GM19372 (cell line): ENCODE measurements around the gene SLC16A12.

ENCODE experiments used
- ATAC-seq: cut with Tn5 transposase; IDR thresholded peaks from one replicate; pipeline ENCODE4 v1.9.1; 2021; ENCODE audit warnings: mild to moderate bottlenecking, low read depth, moderate library complexity; ENCODE audit not compliant: unreplicated experiment

Gene SLC16A12, protein sequence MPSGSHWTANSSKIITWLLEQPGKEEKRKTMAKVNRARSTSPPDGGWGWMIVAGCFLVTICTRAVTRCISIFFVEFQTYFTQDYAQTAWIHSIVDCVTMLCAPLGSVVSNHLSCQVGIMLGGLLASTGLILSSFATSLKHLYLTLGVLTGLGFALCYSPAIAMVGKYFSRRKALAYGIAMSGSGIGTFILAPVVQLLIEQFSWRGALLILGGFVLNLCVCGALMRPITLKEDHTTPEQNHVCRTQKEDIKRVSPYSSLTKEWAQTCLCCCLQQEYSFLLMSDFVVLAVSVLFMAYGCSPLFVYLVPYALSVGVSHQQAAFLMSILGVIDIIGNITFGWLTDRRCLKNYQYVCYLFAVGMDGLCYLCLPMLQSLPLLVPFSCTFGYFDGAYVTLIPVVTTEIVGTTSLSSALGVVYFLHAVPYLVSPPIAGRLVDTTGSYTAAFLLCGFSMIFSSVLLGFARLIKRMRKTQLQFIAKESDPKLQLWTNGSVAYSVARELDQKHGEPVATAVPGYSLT

DNA sequence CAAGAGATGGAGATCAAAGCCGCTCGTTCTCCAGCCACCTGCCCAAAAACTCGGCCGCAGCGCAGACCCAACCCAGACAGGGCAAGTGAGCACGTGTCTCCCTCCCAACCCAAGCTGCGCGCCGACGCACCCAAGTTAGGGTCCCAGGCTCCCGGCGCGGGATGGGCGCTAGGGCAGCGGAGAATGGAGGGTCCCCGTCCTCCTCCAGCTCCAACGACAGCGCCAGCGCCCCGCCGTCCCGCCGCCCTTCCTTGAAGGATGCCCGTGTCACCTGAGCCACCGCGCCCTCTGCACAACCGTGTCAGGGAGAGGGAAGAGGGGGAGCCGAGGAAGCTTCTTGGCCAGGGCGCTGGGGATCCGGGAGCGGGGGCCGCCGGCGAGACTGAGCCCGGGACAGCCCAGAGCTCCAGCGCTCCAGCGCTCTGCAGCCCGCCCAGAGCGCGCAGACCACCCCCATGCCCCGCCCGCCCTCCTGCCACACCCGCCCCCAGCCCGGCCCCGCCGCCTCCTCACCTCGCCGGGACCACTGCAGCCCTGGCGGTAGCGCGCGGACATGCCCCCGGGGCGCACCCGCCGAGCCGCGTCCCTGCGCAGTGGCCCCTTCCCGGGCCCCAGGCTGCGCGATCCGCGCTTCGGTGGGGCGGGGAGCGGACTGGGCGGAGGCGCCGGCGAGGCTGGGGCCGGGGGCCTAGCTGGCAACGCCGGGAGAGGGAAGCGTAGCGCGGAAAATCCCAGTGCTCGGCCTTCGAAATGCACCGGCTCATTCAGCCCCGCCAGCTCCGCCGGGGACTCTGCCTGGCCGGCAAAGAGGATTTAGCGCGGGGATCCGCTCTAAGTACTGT lies at the start of gene SLC16A12:
Gene SLC16A12 (minus strand): TSS at position 424 of the 842 bp plus-strand sequence. CDS start 73,016 bp downstream, outside the sequence.
- ATAC-seq, result no peak

DNA sequence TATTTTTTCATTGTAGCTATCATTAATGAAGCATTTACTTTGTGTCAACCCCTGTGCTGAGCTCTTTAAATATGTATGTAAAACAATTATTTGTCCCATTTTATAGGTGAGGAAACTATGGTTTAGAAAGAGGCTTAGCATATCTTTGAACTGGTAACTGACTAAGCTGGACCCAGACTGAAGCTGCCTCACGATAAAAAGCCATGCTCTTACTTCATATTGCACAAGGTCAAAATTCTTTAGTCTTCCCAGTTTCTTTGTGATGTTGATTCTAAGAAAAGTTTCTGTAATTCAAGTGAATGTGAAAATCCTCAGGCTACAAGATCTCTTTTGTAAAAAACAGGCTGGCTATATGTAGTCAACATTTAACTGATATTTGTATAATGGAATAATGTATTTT lies 46.6 kb upstream of the SLC16A12 start:
- no peak for ATAC-seq

DNA sequence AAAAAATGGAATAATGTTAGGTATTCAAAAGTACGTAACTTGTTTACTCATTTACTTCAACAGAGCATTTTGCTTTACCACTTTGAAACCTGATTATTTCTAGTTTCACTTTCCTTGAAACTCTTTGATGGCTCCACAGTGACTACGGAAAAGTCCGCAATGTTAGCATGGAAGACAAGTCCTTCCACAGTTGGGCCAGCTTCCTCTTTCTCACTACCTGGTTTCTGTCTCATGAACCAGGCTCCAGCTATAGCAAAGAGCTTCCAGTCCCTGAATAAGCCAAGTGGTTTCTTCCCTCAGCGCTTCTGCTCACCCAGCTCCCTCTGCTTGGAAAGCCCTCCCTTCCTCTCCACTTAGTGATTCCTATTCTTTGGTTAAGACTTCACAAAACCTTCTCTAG lies 44.8 kb upstream of the SLC16A12 start:
- ATAC-seq, result no peak

DNA sequence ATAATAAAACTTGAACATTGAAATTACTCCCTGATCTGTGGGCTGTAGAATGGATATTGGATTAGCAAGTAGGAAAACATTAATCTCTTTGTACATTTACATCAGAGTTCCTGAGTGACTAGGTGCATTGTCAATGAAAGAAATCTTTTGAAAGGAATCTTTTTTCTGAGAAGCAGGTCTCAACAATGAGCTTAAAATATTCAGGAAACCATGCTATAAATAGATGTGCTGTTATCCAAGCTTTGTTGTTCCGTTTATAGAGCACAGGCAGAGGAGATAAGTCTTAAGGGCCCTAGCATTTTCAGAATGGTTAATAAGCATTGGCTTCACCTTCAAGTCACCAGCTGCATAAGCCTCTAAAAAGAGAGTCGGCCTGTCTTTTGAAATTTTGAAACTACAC lies 41.3 kb upstream of the SLC16A12 start:
- ATAC-seq, result no peak

DNA sequence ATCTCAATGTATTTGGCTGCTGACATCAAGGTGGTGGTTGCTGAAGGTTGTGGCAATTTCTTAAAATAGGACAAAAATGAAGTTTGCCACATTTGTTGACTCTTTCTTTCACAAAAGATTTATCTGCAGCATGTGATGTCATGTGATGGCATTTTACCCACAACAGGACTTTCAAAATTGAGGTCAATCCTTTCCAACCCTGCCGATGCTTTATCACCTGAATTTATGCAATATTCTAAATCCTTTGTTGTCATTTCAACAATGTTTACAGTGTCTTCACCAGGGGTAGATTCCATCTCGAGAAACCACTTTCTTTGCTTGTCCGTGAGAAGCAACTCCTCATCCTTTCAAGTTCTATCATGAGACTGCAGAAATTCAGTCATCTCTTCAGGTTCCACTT lies 40.6 kb upstream of the SLC16A12 start:
- no peak for ATAC-seq

DNA sequence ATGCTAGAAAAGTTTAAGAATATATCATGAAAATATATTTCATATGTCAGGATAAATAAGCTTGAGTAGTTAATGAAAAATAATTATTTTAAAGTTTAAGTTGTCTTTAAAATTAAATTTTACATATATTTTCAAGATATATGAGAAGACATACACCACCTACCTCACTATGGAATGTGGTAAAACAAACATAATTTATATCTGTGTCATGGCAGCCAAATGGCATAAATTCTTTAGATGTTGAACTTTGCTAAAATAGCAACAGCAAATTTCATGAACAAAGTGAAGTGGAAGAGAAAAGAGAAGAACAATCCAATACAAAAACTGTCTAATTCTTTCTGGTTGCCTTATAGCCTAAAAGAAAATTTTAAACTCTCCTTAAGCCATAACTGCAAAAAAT lies 39.6 kb upstream of the SLC16A12 start:
- no peak for ATAC-seq

DNA sequence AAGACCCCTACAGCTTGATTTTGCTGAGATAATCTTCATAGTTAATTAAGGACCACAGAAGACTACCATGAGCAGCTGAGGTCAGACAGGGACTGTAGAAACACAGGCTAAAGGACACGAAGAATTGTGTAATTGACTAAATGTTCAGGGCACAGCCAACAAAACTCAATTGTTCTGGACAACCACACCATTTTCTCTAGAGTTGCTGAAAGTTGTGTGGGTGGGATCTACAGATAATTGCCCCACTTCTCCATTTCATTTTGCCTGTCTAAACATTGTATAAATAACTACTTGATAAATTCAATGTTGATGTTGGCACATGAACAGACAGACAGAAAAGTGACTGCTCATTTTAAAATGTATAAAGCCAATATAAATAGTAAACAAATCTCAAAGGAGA lies 39.0 kb upstream of the SLC16A12 start:
- no peak for ATAC-seq

DNA sequence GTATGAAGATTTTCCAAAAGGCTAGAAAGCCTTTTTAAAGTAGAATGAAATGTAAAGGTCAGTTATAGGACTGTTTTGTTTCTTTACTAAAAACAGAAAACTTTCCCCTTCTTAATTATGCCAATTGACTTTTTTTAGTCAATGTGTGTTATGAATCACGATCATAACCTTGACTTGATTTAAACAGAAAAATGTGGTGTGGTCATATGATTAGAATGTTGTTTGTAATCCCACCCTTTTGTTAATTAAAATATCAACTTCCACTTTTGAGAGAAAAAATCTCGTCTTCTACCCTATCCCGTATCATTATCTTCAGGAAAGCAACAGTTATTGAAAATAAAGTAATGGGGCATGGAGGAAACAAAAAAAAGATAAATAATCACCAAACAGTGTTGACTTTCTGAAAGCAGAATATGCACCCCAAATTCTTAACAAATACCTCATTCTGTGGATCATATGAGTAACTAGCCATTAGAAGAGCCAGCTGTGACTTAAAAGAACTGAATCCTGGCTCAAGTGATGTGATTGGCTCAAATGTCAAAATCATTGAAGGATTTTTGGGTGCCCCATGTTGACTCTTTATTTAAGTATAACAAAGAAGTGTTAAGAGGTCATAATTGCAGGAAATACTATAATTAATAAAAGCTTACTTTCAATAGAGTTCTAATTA lies 32.3 kb upstream of the SLC16A12 start:
- ATAC-seq, result no peak

DNA sequence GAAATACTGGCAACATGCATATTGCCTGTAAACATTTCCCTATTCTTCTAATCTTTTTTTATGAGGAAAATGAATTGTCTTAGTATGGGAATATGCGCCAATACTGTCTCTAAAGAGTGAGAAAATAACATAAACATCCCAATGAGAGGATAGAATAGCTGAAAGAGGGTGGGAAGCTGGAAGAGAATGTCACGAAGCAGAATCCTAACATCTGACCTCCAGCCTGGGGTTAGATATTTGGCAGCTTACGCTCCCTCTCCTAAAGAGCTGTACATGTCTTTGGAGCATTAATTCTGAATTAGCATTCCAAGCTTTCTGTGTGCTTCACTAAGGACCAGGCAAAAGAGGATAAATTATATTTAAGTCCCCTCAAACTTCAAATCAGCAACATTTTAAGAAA lies 31.6 kb upstream of the SLC16A12 start:
- ATAC-seq, result no peak

DNA sequence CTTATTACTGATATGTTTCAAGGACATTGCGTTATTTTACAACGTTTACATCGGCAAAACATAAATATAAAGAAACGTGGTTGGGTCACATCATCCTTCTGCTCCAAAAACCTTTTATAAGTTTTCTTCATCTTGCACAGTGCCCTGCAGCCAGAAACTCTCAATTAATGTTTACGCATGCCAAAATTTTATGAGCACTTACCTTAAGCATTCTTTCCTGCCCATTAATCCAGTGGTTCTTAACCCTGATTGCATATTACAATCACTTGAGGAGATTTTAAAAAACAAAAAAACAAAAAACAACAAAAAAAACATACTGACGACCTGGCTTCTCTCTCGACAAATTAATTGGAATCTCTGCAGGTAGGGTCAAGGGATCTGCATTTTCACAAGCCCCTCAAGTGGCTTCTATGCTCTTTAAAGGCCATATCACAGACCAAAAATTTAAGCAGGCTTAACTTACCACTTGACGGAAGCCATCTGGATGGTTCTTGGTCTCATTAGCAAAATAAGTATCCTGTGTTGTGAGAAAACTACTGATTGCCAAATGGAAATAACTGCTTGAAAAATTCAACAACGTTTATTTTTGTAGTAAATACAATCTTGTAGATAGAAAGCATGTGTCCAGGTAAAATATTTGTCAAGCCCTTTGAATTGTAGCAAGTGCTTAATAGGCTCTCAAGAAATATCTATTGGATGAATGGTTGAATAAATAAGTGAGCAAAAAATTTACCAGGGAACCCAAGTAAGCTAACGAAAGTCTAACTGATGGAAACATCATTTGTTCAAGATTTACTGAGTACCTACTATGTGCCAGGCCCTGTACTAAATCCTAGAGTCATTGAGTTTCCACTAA lies 30.9 kb upstream of the SLC16A12 start:
- no peak for ATAC-seq

DNA sequence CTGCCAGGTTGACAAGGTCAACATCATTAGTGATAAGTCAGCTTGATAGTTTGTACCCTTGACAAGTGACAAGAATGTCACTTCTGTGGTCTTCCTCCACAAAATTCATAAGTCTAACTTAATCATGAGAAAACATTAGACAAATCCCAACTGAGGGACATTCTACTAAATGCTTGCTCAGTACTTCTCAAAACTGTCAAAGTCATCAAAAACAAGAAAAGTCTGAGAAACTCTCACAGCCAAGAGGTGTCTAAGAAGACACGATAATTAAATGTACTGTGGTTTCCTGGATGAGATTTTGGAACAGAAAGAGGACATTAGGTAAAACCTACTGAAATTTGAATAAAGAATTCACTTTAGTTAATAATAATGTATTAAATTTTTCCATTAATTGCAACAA lies 29.8 kb upstream of the SLC16A12 start:
- ATAC-seq, result no peak

DNA sequence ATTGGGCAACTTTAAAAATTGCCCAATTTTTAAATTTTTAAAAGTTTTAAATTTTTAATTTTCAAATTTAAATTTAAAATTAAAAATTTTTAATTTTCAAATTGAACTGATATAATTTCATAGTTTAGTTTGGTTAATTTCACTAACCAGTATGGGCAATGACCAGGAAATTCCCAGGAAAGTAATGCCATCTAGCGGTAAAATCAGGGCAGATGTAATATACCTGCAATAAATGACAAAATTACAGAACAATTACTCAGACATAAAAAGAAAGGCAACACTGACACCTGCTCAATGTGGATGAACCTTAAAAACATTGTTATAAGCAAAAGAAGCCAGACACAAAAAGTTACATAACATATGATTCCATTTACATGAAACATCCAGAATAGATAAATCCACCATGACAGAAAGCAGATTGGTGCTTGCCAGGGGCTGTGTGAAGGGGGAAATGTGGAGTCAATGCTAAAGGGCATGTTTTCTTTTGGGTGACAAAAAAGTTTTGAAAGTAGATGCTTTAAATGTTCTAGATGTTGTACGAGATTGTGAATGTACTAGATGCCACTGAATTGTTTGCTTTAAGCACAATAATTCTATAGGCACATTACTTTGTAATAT lies 28.6 kb upstream of the SLC16A12 start:
- ATAC-seq, result no peak

DNA sequence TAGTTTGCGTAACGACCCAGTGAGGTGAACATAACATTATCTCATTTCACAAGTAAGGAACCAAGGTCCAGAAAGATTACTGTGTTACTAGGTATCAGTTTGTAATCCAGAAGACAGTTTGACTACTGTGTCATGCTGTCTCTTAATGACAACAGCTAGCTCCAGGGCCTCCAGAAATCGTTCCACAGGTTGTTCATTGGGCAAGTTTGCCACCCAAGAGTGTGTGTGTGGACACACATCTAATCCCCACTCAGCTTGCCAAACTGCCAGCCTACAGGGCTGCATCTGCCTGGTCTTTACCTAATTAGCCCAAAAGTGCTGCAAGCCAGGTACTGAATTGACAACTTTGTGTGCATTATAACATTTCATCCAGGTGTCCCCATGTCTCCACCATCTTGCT lies 27.9 kb upstream of the SLC16A12 start:
- ATAC-seq, result no peak

DNA sequence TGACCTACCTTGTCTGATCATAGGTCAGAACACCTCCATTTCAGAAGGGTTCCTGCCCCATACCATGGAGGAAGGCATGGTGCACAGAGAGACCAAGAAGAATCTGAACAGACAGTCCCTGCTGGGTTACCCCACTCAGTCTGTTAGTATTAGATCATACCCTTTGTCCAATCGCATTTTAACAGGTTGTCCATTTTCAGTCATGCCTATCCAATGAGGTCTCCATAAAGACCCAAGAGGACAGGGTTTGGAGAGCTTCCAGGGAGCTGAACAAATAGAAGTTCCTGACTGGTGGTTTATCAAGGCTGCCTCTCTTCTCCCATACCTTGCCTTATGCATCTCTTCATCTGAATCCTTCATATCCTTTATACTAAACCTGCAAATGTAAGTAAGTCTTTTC lies 21.2 kb upstream of the SLC16A12 start:
- ATAC-seq, result no peak

DNA sequence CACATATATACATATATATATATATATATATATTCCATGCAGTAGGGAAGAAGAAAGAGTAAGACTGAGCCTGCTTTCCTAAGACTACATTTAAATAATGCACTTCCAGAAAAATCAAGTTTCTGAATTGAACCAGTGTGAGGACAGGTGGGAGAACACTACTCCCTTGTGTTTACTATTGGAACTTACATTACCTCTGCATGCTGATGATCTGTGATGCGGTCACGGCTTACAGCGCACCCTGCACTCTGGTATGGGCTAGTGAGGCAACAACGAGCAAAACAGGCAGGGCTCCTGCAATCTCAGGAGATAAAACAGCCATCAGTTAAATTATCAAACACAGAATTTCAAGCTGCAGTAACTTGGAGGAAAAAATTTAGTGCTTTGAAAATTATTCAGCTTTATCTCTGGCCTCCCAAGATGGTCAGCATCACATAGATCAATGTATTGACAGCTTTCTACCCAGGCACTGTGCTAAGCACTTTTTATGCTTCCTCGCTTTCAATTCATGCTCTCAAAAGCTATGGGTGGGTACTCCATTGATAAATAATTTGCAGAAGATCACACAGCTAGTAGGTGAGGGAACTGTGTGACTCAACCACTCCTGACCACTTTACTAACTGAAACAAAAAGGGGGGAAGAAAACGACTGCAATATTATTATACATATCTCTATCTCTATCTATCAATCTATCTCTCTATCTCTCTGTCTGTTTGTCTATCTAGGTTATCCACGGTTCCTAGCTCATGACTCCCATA lies 20.5 kb upstream of the SLC16A12 start:
- no peak for ATAC-seq

DNA sequence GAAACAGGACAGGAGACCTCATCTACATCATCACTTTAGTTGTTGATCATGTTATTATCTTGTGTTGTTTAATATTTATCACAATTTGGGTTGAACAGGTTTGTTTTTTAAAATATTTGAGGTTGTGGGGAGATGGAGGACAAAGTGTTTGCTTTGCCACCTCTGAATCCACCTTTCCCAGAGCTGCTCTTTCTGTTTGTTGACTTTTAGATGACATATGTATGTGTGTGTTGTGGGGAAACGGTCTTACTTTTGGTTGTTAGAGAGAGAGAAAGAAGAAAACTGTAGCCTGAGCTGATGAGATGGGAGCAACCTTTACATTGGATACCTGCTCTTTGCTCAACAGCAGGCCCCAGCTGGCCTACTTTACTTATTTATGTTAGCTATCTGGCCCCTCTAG lies 19.0 kb upstream of the SLC16A12 start:
- no peak for ATAC-seq

DNA sequence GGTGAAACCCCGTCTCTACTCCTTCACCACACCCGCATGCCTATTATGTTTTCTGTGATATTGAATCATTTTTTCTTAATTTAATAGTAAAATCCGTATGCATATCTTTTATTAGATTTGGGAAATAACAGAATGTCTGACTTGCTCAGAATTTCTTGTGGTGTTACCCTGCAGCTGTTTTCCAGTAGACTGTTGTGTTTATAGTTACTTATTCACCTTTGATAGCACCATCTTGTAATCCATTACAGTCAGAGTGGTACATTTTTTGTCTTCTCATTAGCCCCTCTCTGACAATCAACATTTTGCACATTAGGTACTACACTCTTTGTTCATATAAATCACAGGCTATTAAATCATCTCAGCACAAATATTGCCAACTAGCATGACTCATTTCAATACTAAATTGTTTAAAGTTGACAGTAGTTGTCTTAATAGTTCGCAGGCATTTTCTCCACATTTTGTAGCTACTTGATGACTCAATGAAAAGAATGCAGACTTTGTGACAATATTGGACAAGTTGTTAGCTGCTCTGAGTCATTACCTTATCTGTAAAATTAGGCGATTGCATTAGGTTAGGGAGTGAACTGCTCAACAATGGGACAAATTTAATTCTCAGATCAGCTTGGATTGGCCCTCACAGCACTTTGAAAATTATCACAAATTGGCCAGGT lies 17.8 kb upstream of the SLC16A12 start:
- ATAC-seq, result no peak

DNA sequence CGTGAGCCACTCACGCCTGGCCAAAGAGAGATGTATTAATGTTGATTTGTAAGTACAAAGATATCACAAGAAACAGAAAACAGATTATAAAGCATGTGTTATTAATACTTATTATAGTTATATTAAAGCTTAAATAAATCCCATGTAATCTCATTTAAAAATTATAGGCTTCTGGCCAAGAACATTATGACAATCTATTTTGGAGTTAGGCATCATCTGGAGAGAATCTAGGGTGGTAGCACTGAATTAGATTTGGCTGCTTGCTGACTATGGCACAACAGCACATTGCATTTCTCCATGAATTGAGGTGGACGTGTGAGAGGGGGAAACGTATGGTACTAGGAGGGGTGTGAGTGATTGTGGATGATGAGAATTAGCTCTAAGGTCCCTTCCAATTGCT lies 16.8 kb upstream of the SLC16A12 start:
- ATAC-seq, result no peak
